Measurements from ENCODE around the gene ZBED5. TPM values are rescaled to one million over a fixed set of nuclear protein-coding genes. Genes with fewer than 3 reads are reported as not detected.

Gene ZBED5
- 10 to 100 TPM; 25.5 to 47.8 (median 29.4) TPM for total RNA-seq
- polyA plus RNA-seq, result 10 to 100 TPM; 20.0 to 39.6 (median 20.8) TPM
- long read RNA-seq, donor 1, partial matches to known transcripts, result 0 of 3 reads
- long read RNA-seq, donor 1, other reads (novel, unspliced or antisense), result 2 of 3 reads
- long read RNA-seq, donor 2, transcript ZBED5-201 (3 exons, 2,512 nt), result major isoform, 7 of 19 reads
- long read RNA-seq, donor 2, partial matches to known transcripts, result 0 of 19 reads
- long read RNA-seq, donor 2, other reads (novel, unspliced or antisense), result 7 of 19 reads

DNA sequence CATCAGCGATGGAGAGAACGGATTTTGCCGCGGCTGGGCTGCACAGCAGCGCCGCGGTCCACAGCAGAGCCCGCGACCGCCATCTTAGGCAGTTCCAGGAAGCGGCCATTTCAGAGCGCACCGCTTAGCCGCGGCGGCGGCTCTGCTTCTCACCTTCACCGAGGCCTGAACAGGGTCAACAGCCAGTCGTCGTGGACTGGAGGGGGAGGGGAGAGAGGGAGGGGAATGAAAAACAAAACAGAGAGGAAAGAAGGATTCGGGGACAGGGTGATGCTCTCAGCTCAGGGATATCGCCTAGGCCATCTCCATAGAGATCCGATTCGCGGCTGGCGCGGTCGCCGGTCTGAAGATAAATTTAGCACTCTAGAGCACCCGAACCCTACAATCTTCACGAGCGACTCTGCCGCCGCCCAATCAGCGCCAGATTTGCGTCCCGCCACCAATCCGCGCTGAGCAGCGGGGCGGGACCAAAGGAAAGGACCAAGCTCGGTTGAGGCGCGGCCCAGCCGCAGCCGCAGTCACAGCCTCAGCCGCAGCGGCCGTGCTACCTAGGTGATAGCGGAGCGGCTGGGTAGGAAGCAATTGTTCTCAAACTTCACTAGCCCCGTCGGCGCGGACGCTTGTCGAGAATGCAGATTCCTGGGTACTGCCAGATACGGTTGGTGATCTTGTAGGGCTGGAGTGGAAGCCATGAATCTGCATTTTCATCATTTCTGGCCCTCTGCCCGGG lies at the start of gene ZBED5:
Gene ZBED5 (minus strand): TSS at position 345 of the 730 bp plus-strand sequence. CDS start 3,108 bp downstream, outside the sequence.
- ATAC-seq, result peak; percentile 93 to 97 (median 96)
- H3K4me1 ChIP-seq, result peaks cover 43% of the 10 kb centered on the region

DNA sequence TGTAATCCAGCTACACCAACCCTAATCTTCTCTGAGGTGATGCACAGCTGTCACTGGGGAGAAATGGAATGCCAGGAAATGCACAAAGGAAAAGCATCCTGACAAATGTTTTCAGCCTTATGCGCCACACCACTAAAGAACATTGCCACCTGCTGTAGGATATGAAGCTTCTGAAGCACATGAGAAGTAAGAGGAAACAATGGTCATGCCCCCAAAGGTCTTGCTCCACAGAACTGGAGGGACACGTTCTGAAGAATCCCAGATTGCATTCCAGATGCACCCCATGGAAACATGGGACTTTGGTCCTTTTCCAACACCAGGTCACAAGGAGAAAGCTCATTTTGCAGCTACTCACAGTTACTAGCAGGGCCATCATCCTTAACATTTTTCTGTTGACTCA lies 48.7 kb upstream of the ZBED5 start:
- intact Hi-C loops (cut with DNase I), result loop anchor here (2.0 to 5.0 kb wide), 2 partner anchors 98 to 114 kb away; partner anchors contain the start of gene EIF4G2 (in 1 of the 2)
- Histone ChIP-seq H3K27me3 (ENCODE audit: insufficient read depth in 3 of 3, low read length in 2 of 3) (no peaks in the 10 kb centered on the region), H3K4me3 (no peak overlapping the region), H3K4me1 (peaks cover 5% of the 10 kb centered on the region), H3K27ac (peak overlapping the region; percentile 7), H3K36me3 (ENCODE audit: insufficient read depth in 1 of 2, low read depth in 1 of 2) (no peaks in the 10 kb centered on the region), H3K9me3 (no peaks in the 10 kb centered on the region)
- ATAC-seq (peak; percentile 66 to 87 (median 84)), DNase-seq (no peak)
- WGBS, 3 donors, result 18 to 22% (median 22%) methylated on average over 2 of the region's 2 CpGs
- TF ChIP-seq, protein P1, sequence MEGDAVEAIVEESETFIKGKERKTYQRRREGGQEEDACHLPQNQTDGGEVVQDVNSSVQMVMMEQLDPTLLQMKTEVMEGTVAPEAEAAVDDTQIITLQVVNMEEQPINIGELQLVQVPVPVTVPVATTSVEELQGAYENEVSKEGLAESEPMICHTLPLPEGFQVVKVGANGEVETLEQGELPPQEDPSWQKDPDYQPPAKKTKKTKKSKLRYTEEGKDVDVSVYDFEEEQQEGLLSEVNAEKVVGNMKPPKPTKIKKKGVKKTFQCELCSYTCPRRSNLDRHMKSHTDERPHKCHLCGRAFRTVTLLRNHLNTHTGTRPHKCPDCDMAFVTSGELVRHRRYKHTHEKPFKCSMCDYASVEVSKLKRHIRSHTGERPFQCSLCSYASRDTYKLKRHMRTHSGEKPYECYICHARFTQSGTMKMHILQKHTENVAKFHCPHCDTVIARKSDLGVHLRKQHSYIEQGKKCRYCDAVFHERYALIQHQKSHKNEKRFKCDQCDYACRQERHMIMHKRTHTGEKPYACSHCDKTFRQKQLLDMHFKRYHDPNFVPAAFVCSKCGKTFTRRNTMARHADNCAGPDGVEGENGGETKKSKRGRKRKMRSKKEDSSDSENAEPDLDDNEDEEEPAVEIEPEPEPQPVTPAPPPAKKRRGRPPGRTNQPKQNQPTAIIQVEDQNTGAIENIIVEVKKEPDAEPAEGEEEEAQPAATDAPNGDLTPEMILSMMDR (IDR thresholded peaks at IDR 0.05), result peak; percentile 33

More for the DNA sequence above, at the start of gene ZBED5:
- H3K27me3 ChIP-seq (ENCODE audit: insufficient read depth in 3 of 3, low read length in 2 of 3), result no peaks in the 10 kb centered on the region
- H3K4me3 ChIP-seq, result peak within 1 kb of the TSS; percentile 77
- no peaks in the 10 kb centered on the region for H3K9me3 ChIP-seq
- TF ChIP-seq, protein P1 (IDR thresholded peaks at IDR 0.05), result peak; percentile 26
- peak; percentile 97 to 98 for DNase-seq
- H3K27ac ChIP-seq, result peak within 1 kb of the TSS; percentile 92
- H3K36me3 ChIP-seq (ENCODE audit: insufficient read depth in 1 of 2, low read depth in 1 of 2), result peaks cover 0 to 32% of the 10 kb centered on the region in 2 donors
- WGBS, 3 donors, result 0% methylated on average over 59 of the region's 59 CpGs
- intact Hi-C loops (cut with DNase I), result loop anchor here (1.0 to 5.0 kb wide), 3 partner anchors 41 to 51 kb away; partner anchors contain the start of gene EIF4G2 (in 2 of the 2)

DNA sequence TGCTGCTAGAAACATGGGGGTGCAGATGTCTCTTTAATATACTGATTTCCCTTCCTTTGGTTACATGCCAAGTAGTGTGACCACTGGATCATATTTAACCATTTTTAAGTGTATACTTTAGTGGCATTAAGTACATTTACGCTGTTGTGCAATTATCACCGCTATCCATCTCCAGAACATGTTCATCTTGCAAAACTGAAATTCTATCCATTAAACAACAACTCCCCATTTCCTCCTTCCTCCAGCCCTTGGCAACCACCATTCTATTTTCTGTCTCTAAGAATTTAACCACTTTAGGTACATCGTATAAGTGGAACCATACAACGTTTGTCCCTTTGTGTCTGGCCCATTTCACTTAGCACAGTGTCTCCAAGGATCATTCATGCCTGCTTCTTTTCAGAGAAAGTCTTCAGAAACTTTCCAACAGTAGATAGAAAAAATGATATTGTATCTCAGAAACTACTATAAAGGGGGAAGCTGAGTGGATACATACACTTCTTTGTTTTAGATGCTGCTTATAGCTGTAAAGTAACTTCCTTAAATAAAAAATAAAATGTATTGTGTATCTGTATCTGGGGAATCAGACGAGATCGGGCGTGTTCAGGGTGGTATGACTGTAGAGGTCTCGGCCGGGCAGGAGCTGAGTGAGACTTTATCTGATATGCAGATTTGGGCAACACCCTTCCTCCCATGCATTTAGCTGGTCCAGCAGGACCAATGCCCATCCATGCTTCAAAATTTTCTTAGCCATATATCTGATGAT lies 44.6 kb upstream of the ZBED5 start:
- no peaks in the 10 kb centered on the region for H3K9me3 ChIP-seq
- H3K4me3 ChIP-seq, result no peak overlapping the region
- TF ChIP-seq, protein P1 (IDR thresholded peaks at IDR 0.05), result no peak
- peak overlapping the region; percentile 91 for H3K27ac ChIP-seq
- H3K27me3 ChIP-seq (ENCODE audit: insufficient read depth in 3 of 3, low read length in 2 of 3), result no peaks in the 10 kb centered on the region
- ATAC-seq, result no peak
- no peak for DNase-seq
- 76 to 86% (median 82%) methylated on average over 9 of the region's 9 CpGs for WGBS, 3 donors
- intact Hi-C loops (cut with DNase I), result loop anchor here in 1 of 2 donors (2.0 kb wide), 1 partner anchor 100 kb away; no protein-coding TSS in a partner anchor
- peaks cover 20% of the 10 kb centered on the region for H3K4me1 ChIP-seq
- H3K36me3 ChIP-seq (ENCODE audit: insufficient read depth in 1 of 2, low read depth in 1 of 2), result no peaks in the 10 kb centered on the region

DNA sequence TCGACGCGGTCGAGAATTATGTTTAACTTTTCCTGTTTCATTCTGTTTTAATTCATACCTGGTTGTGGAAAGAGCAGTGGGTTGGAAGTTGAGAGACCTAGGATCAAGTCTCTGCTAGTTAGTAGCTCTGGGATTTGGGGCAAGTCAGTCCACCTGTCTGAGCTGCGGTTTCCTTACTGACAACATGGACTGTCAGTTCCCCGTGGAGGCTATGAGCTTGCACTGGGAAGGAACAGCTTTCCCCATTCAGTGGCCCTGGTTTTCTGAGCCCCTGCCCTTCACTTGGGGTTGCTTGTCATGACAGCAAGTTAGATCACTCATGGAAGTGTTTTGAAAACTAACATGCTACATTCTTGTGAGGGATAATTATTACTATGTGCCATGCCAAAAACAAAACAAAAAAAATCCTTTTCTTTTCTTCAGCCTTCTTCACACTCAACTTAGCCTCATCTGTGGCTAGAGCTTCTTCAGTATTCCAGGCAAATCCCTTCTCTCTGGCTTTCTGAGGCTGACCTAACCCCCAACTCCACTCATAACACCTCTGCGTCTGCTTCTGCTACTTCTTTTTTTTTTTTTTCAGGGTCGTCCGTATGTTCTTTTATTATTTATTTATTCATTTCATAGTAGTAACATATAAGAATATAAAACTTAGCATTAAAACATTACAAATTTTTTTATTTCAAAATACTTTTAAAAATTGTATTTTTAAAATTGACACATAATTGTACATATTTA lies 43.0 kb upstream of the ZBED5 start:
- peak overlapping the region; percentile 39 for H3K4me3 ChIP-seq
- peak overlapping the region; percentile 91 for H3K27ac ChIP-seq
- WGBS, 3 donors, result 29 to 53% (median 36%) methylated on average over 9 of the region's 9 CpGs
- DNase-seq, result peak; percentile 31 to 55
- H3K27me3 ChIP-seq (ENCODE audit: insufficient read depth in 3 of 3, low read length in 2 of 3), result no peaks in the 10 kb centered on the region
- TF ChIP-seq, protein P1 (IDR thresholded peaks at IDR 0.05), result no peak
- peaks cover 27% of the 10 kb centered on the region for H3K4me1 ChIP-seq
- peaks cover 0 to 4% of the 10 kb centered on the region in 2 donors for H3K36me3 ChIP-seq (ENCODE audit: insufficient read depth in 1 of 2, low read depth in 1 of 2)
- intact Hi-C loops (cut with DNase I), result no loop called here
- ATAC-seq, result peak; percentile 32 to 49 (median 38)
- no peaks in the 10 kb centered on the region for H3K9me3 ChIP-seq

All from psoas muscle (tissue), 8 donors.